Activated T-cell treated with anti-CD3 and anti-CD28 coated beads for 1 hour (primary cell): Measurements from ENCODE around the gene ADAMTS16.

Source experiments
- DNase-seq: peaks from one replicate; pipeline ENCODE4 v3.0.0-alpha.2; 2020; ENCODE audit warnings: low read depth

The ADAMTS16 gene

DNA sequence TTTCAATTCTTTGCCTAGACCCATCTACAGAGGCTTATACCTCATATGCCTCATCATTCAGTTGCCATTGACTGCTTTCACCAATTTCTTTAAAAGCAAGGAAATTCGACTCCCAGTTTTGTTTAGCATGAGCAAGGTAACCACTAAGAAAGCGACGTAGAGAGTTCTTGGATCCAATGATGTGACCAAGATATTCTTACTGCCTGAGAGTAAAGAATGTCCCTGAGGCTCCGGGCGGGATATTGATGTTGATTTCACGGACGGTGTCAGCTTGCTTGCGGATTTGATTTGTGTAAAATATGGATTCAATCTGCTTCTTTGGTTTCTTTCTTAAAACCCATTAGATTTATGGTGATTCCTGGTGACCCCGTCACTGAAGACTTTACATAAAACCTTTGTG, 147.3 kb downstream of the ADAMTS16 start:
- DNase-seq = no peak

DNA sequence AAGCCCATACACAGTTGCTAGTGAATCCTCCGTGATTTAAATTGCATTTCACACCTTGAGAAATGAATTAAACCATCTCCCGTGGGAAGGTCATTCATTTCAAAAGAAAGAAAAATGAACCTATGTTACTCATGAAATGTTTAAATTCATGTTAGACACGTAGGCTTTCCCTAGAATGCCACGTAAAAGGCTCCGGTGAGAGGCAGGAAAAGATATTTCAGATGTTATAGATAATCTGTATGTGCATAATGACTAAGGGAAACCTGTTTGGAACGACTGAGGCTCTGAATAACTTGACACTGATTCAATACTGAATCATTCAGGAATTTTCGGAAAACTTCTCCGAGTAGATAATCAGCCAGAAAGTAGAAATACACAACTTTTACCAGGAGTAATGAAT, 148.1 kb downstream of the ADAMTS16 start:
- DNase-seq = no peak

DNA sequence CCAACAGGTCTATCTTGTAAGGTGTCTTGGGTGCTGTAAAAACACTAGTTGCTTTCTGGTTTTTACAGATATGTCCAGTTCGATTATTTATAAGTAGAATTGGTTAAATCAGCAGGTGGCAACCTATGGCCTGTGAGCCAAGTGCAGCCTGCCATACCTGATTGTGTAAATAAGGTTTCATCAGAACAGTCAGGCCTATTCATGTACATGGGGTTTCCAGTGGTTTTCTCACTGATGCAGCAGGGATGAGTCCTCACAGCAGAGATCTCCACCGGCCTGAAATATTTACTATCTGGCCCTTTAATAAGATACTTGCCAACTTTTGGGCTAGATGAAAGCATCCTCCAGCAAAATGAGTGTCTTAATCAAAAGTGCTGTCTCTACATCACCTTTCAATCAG, 149.4 kb downstream of the ADAMTS16 start:
- no peak for DNase-seq

DNA sequence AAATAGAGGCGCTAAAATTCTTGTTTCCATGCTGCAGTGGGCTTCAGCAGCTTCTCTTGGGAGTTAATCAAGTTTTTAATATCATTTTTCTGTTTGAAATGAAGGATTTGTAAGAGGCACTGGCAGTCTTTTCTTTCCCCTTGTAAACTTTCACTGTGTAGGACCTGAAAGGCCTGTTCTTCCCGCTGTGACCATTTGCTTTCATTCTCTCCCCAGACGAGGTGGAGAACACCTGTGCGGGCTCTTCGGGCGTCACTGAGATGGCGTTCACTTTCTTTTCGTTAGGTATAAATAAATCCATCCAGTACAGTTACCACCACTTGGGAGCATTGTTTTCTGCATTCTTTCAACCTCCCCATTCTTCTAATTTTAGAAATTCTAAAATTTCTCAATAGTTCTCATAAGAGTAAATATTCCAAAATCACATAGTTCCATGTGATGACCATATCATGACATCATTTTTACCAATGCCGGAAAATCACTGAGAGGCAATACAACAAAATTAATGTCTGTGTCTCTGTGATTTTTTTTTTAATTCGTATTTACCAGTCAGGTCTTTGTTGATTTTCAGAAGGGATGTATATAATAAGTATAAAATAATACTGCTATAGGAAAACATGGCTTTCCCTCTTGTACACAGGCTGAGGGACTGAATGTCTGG, 150.7 kb downstream of the ADAMTS16 start:
- no peak for DNase-seq

DNA sequence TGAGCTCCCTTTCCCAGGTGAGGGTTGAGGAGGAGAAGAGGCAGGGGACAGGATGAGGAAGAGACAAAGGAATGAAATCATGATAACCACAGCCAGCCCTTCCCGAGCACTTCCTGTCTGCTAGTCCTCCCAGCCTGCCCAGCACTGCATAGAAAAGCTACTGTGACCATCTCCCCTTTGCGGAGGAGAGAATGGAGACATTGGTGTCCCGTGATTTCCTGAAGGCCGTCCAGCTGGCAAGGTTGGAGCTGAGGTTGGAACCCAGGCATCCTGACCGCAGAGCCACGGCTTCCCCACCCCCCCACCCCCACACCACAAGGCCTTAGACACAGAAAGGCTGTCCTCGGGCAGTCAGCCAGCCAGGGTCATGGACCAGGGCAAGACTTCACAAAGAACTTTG, 151.2 kb downstream of the ADAMTS16 start:
- no peak for DNase-seq

DNA sequence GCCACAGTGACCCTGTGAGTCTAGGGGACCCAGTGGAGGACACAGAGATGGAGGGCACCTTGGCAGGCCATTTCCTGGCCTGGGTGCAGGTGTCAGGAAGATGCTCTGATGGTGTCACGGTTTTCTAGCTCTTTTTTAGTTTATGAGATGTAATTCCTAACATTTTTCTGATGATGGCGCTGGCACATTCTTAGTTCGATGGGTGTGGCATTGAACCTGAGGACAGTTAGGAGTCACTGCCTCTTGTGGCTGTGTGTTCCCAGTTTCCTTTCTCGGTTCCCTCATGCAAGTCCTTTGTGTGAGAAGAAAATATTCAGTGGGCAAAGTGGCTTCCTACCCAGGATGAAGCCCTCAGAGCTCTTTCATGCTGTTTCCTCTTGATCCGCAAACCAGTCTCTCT, 152.9 kb downstream of the ADAMTS16 start:
- DNase-seq = no peak

DNA sequence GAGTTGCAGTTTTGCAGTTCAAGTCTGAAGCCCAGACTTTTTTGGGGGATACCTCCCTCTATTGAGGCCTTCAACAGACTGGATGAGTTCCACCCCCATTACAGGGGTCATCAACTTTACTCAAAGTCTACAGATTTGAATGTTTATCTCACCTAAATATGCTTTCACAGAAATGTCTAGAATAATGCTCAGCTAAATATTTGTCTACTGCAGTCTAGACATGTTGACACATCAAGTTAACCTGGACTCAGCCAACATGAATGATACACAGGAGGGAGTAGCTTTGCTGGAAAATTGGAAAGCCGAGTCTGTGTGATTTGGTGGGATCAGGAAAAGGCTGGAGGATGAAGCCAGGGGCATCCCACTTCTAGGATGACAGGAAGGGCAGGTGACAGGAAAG, 154.3 kb downstream of the ADAMTS16 start:
- no peak for DNase-seq

DNA sequence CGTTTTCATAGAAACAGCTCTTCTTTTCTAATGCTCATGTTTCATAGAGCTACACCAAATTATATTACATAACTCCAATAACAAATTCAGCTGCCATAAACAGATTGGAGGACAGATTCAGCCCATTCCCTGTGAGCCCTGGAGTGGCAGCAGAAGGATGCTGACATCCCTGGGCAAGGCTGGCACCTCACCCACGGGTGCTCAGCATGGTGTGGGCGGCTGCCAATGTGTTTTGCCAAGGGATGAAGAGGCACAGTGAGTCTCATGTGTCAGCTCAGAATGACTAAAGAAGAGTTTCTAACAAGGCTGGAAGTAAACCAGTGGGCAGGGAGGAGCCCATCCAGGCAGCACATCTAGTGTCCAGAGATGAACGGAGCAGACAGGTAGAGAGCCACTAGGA, 155.2 kb downstream of the ADAMTS16 start:
- no peak for DNase-seq

DNA sequence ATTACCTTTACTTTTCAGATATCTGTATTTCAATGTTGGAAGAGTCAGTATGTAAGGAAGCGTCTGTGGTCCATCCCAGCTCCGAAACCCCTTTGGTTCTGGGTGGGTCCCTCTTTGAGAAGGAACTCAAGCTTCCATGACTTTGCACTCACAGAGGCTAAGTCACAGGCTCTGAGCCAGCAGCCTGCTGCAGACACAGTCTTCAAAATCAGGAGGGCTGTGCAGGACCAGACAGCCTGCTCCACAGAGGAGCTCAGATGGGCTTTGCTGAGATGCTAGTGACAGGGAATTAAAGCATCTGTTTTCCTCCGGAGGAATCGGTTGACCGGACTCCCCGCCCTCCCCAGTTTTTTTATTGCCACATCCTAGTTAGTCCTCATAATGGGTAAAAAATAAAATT, 155.9 kb downstream of the ADAMTS16 start:
- DNase-seq = no peak

DNA sequence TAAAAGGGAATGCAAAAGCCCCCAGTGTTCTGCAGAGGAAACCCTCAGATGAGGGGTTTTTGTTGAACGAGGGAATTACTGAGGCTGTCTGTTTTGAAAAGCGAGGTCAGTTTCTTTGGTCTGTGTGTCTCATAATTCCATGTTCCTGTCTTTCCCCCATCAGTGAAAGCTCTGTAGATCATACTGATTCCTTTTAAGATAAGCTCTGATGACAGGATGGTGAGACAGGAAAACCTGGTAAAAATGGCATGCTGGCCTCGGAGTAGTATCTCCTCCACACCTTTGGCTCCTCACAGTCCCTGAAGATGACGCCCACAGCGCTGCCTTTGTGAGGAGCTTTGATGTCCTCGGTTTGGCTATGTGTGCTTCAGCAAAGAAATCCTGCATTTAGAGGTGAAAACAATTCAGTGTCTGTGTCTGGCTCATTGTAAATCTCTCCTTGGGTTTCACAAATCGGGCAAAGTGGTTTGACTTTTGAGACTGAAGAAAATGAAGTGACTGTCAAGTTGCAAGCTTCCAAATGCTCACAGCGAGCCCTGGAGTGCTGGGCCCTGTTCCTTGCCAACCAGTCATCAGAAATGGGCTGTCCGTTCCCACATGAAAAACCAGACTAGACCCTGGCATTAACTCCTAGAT, 157.4 kb downstream of the ADAMTS16 start:
- no peak for DNase-seq

DNA sequence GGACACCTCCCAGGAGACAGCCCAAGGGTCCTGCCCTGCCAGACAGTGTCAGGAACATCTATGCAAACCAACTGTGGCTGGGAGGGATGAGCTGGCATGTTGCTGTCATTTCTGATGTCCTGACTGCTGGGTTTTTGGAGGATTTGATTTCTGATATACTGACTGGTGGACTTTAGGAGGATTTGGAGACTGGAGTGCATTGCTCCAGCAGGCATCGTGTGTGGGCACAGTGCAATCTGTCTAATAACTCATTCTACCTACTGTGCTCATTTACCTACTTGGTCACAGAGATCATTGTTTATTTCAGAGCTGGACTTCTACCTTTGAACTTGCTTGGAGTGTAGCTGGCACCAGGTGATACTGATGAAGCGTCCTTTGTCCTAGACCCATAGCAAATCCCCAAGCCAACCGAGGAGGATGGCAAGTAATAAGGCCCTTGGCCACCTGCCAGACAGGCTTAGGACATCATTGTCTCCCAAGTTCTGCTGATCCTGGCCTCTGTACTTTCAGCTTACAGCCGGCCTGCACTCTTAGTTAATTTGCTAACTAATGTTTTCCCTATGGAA, 158.0 kb downstream of the ADAMTS16 start:
- DNase-seq = no peak

DNA sequence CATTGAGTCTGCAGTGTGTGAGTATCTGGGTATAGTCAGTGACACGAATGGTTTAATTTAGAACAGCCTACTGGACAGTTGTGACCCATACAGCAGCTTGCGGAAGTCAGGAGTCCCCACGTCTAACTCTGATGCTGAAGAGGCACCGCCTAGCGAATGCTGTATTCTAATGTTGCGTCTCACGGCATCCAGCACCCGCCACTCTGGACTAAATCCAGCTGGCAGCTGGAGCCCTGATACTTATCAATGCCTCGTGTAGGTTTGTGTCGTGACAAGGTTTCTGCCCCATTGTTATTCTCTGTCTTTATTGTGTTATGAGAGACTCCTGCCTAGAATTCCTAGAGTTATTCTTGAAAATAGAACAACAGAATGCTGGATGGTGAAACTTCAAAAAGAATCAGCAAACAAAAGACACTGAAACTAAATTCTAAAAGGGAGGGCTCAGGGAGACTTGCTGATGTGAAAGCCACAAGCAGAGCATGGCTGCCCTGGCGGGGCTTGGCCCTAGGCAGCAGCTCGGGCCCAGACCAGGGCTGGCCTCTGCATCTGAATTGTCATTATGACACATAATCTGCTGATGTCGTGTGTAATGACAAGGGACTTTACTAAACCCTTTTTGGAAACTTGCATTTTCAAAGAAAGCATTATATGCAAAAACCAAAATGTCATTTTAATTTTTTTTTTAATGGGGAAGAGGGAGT, 158.9 kb downstream of the ADAMTS16 start:
- no peak for DNase-seq

DNA sequence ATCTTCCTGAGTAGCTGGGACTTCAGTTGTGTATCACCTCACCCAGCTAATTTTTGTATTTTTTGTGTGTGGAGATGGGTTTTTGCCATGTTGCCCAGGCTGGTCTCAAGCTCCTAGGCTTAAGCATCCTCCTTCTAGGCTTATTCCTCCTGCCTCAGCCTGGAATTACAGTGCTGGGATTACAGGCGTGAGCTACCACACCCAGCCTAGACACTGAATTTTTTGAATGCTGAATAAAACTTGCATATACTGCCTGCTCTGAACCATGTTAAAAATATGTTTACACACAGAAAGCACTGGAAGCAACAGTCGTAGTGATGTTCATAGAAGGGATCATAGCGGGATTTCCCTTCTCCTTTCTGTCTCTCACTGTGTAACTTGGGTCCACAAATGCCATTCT, 161.0 kb downstream of the ADAMTS16 start:
- no peak for DNase-seq

DNA sequence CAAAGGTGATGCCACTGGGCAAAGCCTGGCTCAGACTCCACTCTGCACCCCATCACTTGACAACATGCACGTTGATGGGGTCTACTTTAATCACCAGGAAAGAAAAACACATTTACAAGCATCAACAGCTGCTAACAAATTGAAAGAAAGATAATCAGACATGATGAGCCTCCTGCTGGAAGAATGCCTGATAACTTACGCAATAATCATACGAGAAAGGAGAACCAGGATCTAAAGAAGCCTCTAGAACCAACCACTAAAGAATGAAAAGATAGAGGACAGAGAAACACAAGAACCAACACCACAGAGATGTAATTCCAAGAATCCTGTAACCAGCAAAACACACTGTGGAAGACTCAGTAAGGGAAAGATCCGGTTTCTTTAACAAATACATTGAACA, 162.1 kb downstream of the ADAMTS16 start:
- no peak for DNase-seq

DNA sequence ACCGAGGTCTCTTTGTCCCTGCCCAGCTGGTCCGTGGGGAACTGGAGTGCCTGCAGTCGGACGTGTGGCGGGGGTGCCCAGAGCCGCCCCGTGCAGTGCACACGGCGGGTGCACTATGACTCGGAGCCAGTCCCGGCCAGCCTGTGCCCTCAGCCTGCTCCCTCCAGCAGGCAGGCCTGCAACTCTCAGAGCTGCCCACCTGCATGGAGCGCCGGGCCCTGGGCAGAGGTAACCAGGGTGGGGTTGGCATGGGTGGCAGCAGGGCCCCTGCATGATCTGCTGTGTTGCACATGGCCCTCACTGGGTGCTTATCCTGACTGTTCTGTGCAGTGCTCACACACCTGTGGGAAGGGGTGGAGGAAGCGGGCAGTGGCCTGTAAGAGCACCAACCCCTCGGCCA, 163.1 kb downstream of the ADAMTS16 start:
- no peak for DNase-seq

DNA sequence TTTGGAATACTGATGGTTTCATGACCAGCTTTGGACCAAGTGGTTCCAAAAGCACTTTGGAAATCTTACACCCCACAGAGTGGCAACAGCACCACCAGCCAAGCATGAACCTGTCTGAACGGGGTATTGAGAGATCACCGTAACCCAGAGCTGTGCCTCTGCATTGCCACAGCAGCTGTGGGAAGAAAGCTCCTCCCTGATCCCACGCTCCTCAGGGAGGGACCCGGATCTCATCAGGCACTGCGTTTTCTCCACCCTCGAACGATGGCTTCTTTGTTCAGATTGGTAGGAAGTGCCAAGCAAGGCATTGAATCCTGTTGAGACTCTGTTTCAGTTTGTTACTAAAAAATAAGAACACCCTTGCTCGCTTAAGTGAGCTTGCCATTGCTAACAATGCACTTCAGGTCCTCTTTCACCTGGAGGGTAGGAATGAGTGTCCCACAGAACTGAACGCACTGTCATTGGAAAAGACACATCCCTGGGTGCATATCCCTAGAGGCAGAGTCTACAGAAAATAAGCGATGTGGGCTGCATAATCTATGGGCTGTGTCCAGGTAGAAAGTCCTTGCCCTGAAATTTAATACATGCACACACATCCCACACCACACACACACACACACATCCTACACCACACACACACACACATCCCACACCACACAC, 164.4 kb downstream of the ADAMTS16 start:
- DNase-seq = no peak

DNA sequence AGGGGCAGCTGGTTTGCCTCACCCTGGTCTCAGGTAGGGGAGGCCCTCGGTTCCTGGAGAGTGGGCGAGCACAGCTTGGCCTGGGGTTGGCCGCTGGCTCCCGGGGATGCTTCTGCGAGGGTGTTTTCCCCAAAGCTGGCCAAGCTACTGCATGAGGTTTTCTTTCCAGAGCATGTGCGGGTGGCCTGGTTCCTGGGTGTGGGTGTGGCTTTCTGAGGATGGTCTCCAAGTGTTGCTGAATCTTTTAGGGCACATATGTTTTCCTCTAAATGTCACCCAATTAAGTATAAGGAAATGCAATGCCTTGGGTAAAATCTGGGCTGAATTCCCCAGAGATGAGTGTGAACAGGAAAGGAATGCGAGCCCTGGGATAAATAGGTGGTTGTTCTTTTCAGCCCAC, 166.6 kb downstream of the ADAMTS16 start:
- DNase-seq = no peak

DNA sequence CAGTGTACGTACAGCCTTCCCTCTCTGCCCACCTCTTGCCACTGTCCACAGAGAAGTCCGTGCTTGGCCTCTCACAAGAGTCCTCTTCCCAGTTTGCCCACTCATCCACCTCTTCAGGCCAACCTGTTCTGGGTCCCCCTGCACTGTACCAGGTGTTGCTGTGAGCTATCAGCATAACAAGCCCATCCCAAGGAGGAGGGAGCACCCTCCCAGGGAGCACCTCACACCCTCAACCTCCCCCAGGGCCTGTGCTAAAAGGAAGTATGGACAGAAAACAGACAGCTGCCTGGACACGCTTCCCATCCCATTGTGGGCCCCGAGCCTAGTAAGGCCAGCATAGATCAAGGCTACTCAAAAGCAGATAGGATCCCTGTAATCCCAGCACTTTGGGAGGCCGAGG, 168.2 kb downstream of the ADAMTS16 start:
- DNase-seq = no peak

DNA sequence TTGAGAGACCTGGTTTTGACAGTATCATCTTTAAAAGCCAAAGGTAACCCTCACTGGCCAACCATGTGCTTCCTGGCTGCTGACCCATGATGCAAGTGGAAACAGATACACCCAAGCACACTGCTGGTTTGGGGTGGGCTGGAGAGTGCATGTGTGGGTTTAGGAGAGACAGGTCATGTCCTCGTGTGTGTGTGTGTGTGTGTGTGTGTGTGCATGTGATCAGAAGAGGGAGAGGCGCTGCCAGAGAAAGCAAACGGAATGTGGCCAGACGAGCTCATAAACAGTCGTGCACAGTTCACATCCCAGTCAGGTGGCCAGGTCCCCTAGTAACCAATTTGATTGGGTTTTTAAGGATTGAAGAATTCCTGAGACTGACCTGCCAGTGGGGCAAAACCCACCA, 169.5 kb downstream of the ADAMTS16 start:
- no peak for DNase-seq

DNA sequence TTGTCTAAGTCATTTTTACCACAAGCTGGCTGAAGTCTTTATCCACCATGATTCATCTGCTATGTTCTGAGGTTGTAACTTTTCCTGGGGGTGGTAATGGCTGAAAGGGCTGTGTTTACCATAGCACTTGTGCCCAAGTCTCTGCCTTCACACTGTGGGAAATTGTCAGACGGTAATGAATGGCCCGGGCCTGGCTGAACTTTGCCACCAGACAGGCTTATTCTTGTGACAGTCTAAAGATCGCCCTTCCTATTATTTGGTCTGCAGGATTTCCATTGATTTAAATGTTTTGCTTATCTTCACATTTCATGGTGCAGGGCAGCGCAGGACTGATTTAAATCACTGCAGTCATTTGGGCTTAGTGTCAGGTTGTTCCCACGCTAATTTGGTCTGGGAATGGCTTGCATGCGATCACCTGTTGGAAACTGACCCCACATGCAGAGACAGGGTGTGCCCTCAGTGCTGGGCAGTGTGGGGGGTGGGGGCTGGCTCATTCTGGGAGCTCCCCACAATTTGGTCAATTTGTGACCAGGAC, 173.0 kb downstream of the ADAMTS16 start:
- no peak for DNase-seq

DNA sequence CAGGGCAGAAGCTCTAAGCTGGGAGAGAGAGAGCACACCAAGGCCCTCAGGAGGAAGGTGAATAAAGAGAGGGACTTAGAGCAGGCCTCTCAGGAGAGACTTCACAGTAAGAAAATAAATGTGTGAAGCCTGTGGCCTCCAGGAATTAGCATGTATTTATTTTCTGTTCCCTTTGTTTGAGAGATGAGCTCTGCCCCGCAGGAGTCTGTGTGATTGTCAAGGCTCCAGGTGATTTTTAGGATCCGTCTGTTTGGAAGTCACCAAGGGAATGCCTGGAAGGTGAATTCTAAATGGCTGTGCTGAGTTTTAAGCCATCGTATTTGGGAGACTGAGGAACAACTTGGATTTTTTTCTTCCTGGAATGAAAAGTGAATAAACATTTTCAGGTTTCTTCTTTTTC, 174.0 kb downstream of the ADAMTS16 start:
- DNase-seq = no peak

DNA sequence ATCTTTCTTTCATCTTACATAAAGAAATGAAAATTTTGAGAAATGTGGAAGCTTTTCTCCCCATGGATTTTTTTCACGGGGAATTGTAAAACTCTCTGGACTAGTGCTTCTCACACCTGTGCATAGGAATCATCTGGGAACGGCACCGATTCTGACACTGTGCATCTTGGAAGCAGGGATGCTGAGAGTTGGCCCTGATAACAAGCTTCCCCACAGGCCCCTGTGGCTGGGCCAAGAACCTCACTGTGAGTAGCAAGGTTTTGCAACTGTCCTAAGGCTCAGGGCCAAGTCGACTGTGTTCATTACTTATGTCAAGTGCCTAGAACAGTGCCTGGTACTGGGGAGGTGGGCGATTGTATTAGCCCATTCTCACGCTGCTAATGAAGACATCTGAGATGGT, 174.5 kb downstream of the ADAMTS16 start:
- DNase-seq = no peak
